HEK293T (cell line): ENCODE results near the gene GABRB1.

Experiments
- CTCF ChIA-PET: fragments of 350-600 bp; formaldehyde crosslinking; extraction: SDS; loops from one replicate; lab custom pipeline; 2021; ENCODE audit warnings: antibody characterized with exemption, inconsistent platforms; lab: Yijun Ruan, JAX
- POLR2A ChIA-PET: fragments of 350-600 bp; formaldehyde crosslinking; extraction: SDS; loops from one replicate; lab custom pipeline; 2020; ENCODE audit warnings: antibody characterized with exemption, inconsistent platforms; lab: Yijun Ruan, JAX
- DNase-seq: peaks from one replicate; pipeline ENCODE4 v3.0.0; 2012; ENCODE audit warnings: mixed read lengths; ENCODE audit errors: extremely low spot score
- ARNT ChIP-seq: fragments of 450-650 bp; IDR thresholded peaks from 2 replicates; pipeline ENCODE4 v1.6.1; 2017; ENCODE audit warnings: mild to moderate bottlenecking
- BHLHE40 ChIP-seq: fragments of 450-650 bp; IDR thresholded peaks from 2 replicates; pipeline ENCODE4 v1.6.1; 2016; ENCODE audit warnings: mild to moderate bottlenecking, moderate library complexity, borderline replicate concordance
- CTBP1 ChIP-seq: fragments of 450-650 bp; IDR thresholded peaks from 2 replicates; pipeline ENCODE4 v1.6.1; 2016; ENCODE audit warnings: borderline replicate concordance
- ELF4 ChIP-seq: fragments of 450-650 bp; IDR thresholded peaks from 2 replicates; pipeline ENCODE4 v1.6.1; 2017; ENCODE audit warnings: antibody characterized with exemption
- FOXA1 ChIP-seq: fragments of 450-650 bp; IDR thresholded peaks from 2 replicates; pipeline ENCODE4 v1.6.1; 2016; ENCODE audit warnings: mild to moderate bottlenecking
- FOXK2 ChIP-seq: fragments of 450-650 bp; IDR thresholded peaks from 2 replicates; pipeline ENCODE4 v1.6.1; 2016; ENCODE audit warnings: mild to moderate bottlenecking
- FOXM1 ChIP-seq: fragments of 450-650 bp; IDR thresholded peaks from 2 replicates; pipeline ENCODE4 v1.6.1; 2017; ENCODE audit warnings: mild to moderate bottlenecking, borderline replicate concordance
- HDGF ChIP-seq: fragments of 450-650 bp; IDR thresholded peaks from 2 replicates; pipeline ENCODE4 v1.6.1; 2017; ENCODE audit warnings: antibody characterized with exemption, borderline replicate concordance
- L3MBTL2 ChIP-seq: fragments of 450-650 bp; conservative IDR thresholded peaks from 2 replicates; pipeline ENCODE4 v1.6.1; 2016; ENCODE audit warnings: mild to moderate bottlenecking
- LEF1 ChIP-seq: fragments of 450-650 bp; IDR thresholded peaks from 2 replicates; pipeline ENCODE4 v1.6.1; 2017; ENCODE audit warnings: mild to moderate bottlenecking, borderline replicate concordance
- NFRKB ChIP-seq: fragments of 450-650 bp; IDR thresholded peaks from 2 replicates; pipeline ENCODE4 v1.6.1; 2016; ENCODE audit warnings: mild to moderate bottlenecking, moderate library complexity
- PKNOX1 ChIP-seq: fragments of 450-650 bp; IDR thresholded peaks from 2 replicates; pipeline ENCODE4 v1.6.1; 2016
- SP1 ChIP-seq: fragments of 450-650 bp; IDR thresholded peaks from 2 replicates; pipeline ENCODE4 v1.6.1; 2017
- SUZ12 ChIP-seq: fragments of 450-650 bp; IDR thresholded peaks from 2 replicates; pipeline ENCODE4 v1.6.1; 2016; ENCODE audit warnings: mild to moderate bottlenecking
- TARDBP ChIP-seq: fragments of 450-650 bp; IDR thresholded peaks from 2 replicates; pipeline ENCODE4 v1.6.1; 2016
- ZNF384 ChIP-seq: fragments of 450-650 bp; IDR thresholded peaks from 2 replicates; pipeline ENCODE4 v1.6.1; 2016

GABRB1 gene

DNA sequence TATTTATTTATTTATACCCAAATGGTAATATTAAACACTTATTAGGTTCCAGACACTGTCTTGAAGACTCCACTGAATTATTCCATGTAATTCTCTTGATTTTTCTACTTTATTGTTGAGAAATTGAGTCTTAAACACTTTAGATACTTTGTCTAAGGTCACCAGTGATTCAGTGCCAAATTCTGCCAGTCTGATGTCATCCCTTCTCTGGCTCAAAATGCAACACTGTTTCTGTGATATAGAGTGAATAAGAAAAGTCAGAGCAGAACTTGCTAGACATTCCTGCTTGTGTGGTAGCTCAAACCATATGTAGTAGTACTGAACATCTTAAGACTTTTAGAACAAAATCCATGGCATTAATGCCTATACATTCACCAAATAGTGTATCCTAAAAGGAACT lies 164.3 kb downstream of the GABRB1 start:
- ChIA-PET CTCF (no interaction called here), POLR2A (no interaction called here)
- no peak for DNase-seq
- TF ChIP-seq L3MBTL2 = no peak
- TF ChIP-seq FOXK2 = no peak
- no peak for TF ChIP-seq ARNT
- TF ChIP-seq HDGF = no peak
- no peak for TF ChIP-seq SUZ12
- no peak for TF ChIP-seq FOXA1
- TF ChIP-seq CTBP1 = no peak
- no peak for TF ChIP-seq TARDBP
- TF ChIP-seq BHLHE40 = no peak
- TF ChIP-seq SP1 = no peak
- TF ChIP-seq PKNOX1 = no peak

DNA sequence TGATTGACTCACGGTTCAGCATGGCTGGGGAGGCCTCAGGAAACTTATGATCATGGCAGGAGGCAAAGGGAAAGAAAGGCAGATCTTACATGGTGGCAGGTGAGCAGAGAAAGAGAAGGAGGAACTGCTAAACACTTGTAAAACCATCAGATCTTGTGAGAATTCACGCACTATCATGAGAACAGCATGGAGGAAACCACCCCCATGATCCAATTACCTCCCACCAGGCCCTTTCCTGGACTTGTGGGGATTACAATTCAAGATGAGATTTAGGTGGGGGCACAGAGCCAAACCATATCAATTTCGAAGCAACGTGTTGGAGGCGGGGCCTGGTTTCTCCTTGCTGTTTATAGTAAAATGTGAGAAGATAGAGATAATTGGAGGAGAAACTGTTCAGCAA lies 167.4 kb downstream of the GABRB1 start:
- no peak for DNase-seq
- ChIA-PET CTCF (no interaction called here), POLR2A (no interaction called here)
- TF ChIP-seq SP1 = no peak
- no peak for TF ChIP-seq ELF4
- TF ChIP-seq ARNT = no peak
- no peak for TF ChIP-seq ZNF384
- TF ChIP-seq PKNOX1 = no peak
- no peak for TF ChIP-seq FOXA1
- TF ChIP-seq L3MBTL2 = no peak
- no peak for TF ChIP-seq BHLHE40
- TF ChIP-seq NFRKB = no peak
- no peak for TF ChIP-seq TARDBP
- TF ChIP-seq SUZ12 = no peak
- TF ChIP-seq LEF1 = no peak
- no peak for TF ChIP-seq FOXK2
- no peak for TF ChIP-seq HDGF
- TF ChIP-seq CTBP1 = no peak

- ChIA-PET CTCF (no interaction called here), POLR2A (no interaction called here)
- no peak for DNase-seq
- TF ChIP-seq FOXA1 (no peak), L3MBTL2 (no peak), CTBP1 (no peak), TARDBP (no peak)
These were observed 172.2 kb downstream of the GABRB1 start for GRCh38 chr4:47203593-47203992.

DNA sequence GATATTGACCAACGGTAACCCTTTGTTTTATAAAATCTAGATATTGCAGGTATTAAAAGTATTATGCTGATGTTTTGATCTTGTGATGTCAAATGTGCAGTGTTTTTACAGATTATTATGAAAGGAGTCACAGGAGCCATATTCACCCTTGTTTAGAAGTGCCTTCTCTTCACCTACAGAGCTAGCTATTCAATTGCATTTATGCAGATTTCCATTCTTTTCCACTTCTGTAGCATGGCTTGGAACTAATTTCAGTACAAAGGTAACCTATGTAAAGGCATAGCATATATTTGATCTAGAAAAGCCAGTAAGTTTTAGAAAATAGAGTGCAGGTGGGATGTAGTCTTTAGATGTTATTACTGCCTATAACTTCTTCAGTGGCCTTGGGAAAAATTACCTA lies 176.2 kb downstream of the GABRB1 start:
- no peak for DNase-seq
- POLR2A ChIA-PET = no interaction called here
- CTCF ChIA-PET = interaction anchor here (0.6 kb wide), 1 partner anchor 32 kb away, joined by 4 read pairs; no protein-coding TSS in a partner anchor
- no peak for TF ChIP-seq PKNOX1
- TF ChIP-seq L3MBTL2 = no peak
- TF ChIP-seq ARNT = no peak
- TF ChIP-seq FOXK2 = no peak

GRCh38 chr4:47209833-47210232 lies 178.5 kb downstream of the GABRB1 start:
- no peak for DNase-seq
- POLR2A ChIA-PET = no interaction called here
- CTCF ChIA-PET = interaction anchor here (1.2 kb wide), 1 partner anchor 278 kb away, joined by 4 read pairs; no protein-coding TSS in a partner anchor
- no peak for TF ChIP-seq FOXK2
- no peak for TF ChIP-seq PKNOX1
- TF ChIP-seq TARDBP = no peak
- TF ChIP-seq BHLHE40 = no peak
- no peak for TF ChIP-seq SUZ12
- no peak for TF ChIP-seq L3MBTL2
- TF ChIP-seq ARNT = no peak
- TF ChIP-seq ZNF384 = no peak
- TF ChIP-seq FOXA1 = no peak
- TF ChIP-seq ELF4 = no peak
- TF ChIP-seq FOXM1 = no peak
- TF ChIP-seq SP1 = no peak
- no peak for TF ChIP-seq NFRKB
- TF ChIP-seq HDGF = no peak
- no peak for TF ChIP-seq CTBP1
- TF ChIP-seq LEF1 = no peak

DNA sequence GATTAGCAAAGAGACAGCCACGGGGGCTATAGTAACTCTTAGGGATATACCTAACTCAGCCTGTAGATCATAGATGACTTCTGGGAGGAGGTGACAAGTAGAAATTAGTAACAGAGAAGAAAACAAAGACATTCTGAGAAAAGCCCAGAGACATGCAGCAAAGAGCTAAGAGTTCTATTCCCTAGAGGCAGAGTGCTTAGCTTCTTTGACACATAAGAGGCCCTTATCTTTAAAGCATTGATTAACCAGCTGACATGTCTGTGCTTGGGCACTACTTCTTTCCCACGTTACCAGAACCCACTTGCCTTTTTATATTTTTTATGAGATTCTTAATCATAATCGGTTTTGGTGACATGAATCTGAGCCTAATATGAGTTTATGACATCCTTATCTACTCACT lies 179.5 kb downstream of the GABRB1 start:
- ChIA-PET CTCF (no interaction called here), POLR2A (no interaction called here)
- no peak for DNase-seq
- TF ChIP-seq PKNOX1 = no peak
- no peak for TF ChIP-seq ELF4
- no peak for TF ChIP-seq ARNT
- no peak for TF ChIP-seq SUZ12
- TF ChIP-seq ZNF384 = no peak
- TF ChIP-seq BHLHE40 = no peak
